HEK293 (cell line): ENCODE results near the gene OR6B3.

Experiments
- CTCF ChIA-PET: fragments of 350-600 bp; formaldehyde crosslinking; extraction: SDS; loops from one replicate; lab custom pipeline; 2021; ENCODE audit warnings: antibody characterized with exemption; lab: Yijun Ruan, JAX
- POLR2A ChIA-PET: fragments of 300-600 bp; formaldehyde crosslinking; extraction: SDS; loops from one replicate; lab custom pipeline; 2020; ENCODE audit warnings: antibody characterized with exemption, inconsistent platforms; lab: Yijun Ruan, JAX
- H3K27ac ChIP-seq: fragments of 200-500 bp; sonication (Bioruptor generic); 2 replicates; pipeline ENCODE4 v1.5.1; 2014; ENCODE audit warnings: low read depth, low read length, control low read depth, inconsistent platforms; ENCODE audit errors: extremely low read depth
- H3K36me3 ChIP-seq, 2 experiments: fragments of 200-500 bp in 1 of 2; sonication (Bioruptor generic) in 1 of 2; 1 replicate in 1 of 2; 2 replicates in 1 of 2; pipeline ENCODE4 v1.5.1; 2014 to 2017; ENCODE audit warnings: inconsistent platforms in 2 of 2, low read length in 2 of 2; ENCODE audit not compliant: control insufficient read depth in 2 of 2, insufficient read depth in 1 of 2
- H3K4me1 ChIP-seq: fragments of 200-500 bp; sonication (Bioruptor generic); 2 replicates; pipeline ENCODE4 v1.5.1; 2014; ENCODE audit warnings: mild to moderate bottlenecking, low read length, inconsistent platforms; ENCODE audit not compliant: control insufficient read depth, insufficient read depth
- H3K4me3 ChIP-seq: 2 replicates; pipeline ENCODE4 v1.5.1; 2011; ENCODE audit warnings: low read depth, mild to moderate bottlenecking, control low read depth, low read length, moderate library complexity
- H3K9me3 ChIP-seq: fragments of 200-500 bp; sonication (Bioruptor generic); 2 replicates; pipeline ENCODE4 v1.5.1; 2014; ENCODE audit warnings: low read depth, low read length, inconsistent platforms; ENCODE audit not compliant: control insufficient read depth, insufficient read depth
- IKZF3 ChIP-seq: fragments of 450-650 bp; IDR thresholded peaks from 2 replicates; pipeline ENCODE4 v1.5.0; 2018; ENCODE audit warnings: missing biosample characterization, mild to moderate bottlenecking, missing genetic modification characterization, moderate library complexity
- KLF9 ChIP-seq: fragments of 450-650 bp; formaldehyde crosslinking; IDR thresholded peaks from 2 replicates; pipeline ENCODE4 v1.5.1; 2016; ENCODE audit warnings: missing biosample characterization, missing genetic modification characterization, low read depth
- MZF1 ChIP-seq: fragments of 450-650 bp; formaldehyde crosslinking; IDR thresholded peaks from 2 replicates; pipeline ENCODE4 v1.5.1; 2017; ENCODE audit warnings: missing biosample characterization, missing genetic modification characterization, borderline replicate concordance
- PRDM4 ChIP-seq: fragments of 450-650 bp; formaldehyde crosslinking; IDR thresholded peaks from 2 replicates; pipeline ENCODE4 v1.5.1; 2017; ENCODE audit warnings: missing biosample characterization, missing genetic modification characterization
- SCRT1 ChIP-seq: fragments of 450-650 bp; formaldehyde crosslinking; IDR thresholded peaks from 2 replicates; pipeline ENCODE4 v1.5.1; 2016; ENCODE audit warnings: missing biosample characterization, missing genetic modification characterization, borderline replicate concordance
- TCF7L2 ChIP-seq: IDR thresholded peaks from 2 replicates; pipeline ENCODE4 v1.6.1; 2011; ENCODE audit warnings: low read depth, mild to moderate bottlenecking, inconsistent platforms, low read length, moderate library complexity, borderline replicate concordance
- ZBTB10 ChIP-seq: fragments of 450-650 bp; formaldehyde crosslinking; IDR thresholded peaks from 2 replicates; pipeline ENCODE4 v1.5.1; 2016; ENCODE audit warnings: missing biosample characterization, missing genetic modification characterization
- ZBTB17 ChIP-seq: fragments of 450-650 bp; formaldehyde crosslinking; IDR thresholded peaks from 2 replicates; pipeline ENCODE4 v1.5.1; 2016; ENCODE audit warnings: missing biosample characterization, missing genetic modification characterization
- ZBTB20 ChIP-seq: fragments of 450-650 bp; formaldehyde crosslinking; IDR thresholded peaks from 2 replicates; pipeline ENCODE4 v1.5.1; 2016; ENCODE audit warnings: missing biosample characterization, missing genetic modification characterization
- ZFHX2 ChIP-seq: fragments of 450-650 bp; formaldehyde crosslinking; conservative IDR thresholded peaks from 2 replicates; pipeline ENCODE4 v1.5.1; 2016; ENCODE audit warnings: missing biosample characterization, missing genetic modification characterization
- ZFP69B ChIP-seq: fragments of 450-650 bp; formaldehyde crosslinking; IDR thresholded peaks from 2 replicates; pipeline ENCODE4 v1.5.1; 2016; ENCODE audit warnings: missing biosample characterization, missing genetic modification characterization
- ZNF112 ChIP-seq: fragments of 450-650 bp; formaldehyde crosslinking; IDR thresholded peaks from 2 replicates; pipeline ENCODE4 v1.5.0; 2017; ENCODE audit warnings: missing biosample characterization, missing genetic modification characterization
- ZNF140 ChIP-seq: fragments of 450-650 bp; formaldehyde crosslinking; IDR thresholded peaks from 2 replicates; pipeline ENCODE4 v1.5.1; 2016; ENCODE audit warnings: missing biosample characterization, missing genetic modification characterization
- ZNF146 ChIP-seq: fragments of 450-650 bp; formaldehyde crosslinking; IDR thresholded peaks from 2 replicates; pipeline ENCODE4 v1.5.1; 2016; ENCODE audit warnings: missing biosample characterization, missing genetic modification characterization
- ZNF26 ChIP-seq: fragments of 450-650 bp; formaldehyde crosslinking; IDR thresholded peaks from 2 replicates; pipeline ENCODE4 v1.5.1; 2016; ENCODE audit warnings: missing biosample characterization, missing genetic modification characterization
- ZNF292 ChIP-seq: fragments of 450-650 bp; formaldehyde crosslinking; IDR thresholded peaks from 2 replicates; pipeline ENCODE4 v1.5.1; 2016; ENCODE audit warnings: low read depth, missing biosample characterization, missing genetic modification characterization, borderline replicate concordance
- ZNF302 ChIP-seq: fragments of 450-650 bp; formaldehyde crosslinking; IDR thresholded peaks from 2 replicates; pipeline ENCODE4 v1.5.1; 2016; ENCODE audit warnings: missing biosample characterization, missing genetic modification characterization, low read depth
- ZNF366 ChIP-seq: fragments of 450-650 bp; formaldehyde crosslinking; conservative IDR thresholded peaks from 2 replicates; pipeline ENCODE4 v1.5.1; 2016; ENCODE audit warnings: missing biosample characterization, missing genetic modification characterization
- ZNF37A ChIP-seq: fragments of 450-650 bp; IDR thresholded peaks from 2 replicates; pipeline ENCODE4 v1.5.1; 2018; ENCODE audit warnings: missing biosample characterization, missing genetic modification characterization
- ZNF629 ChIP-seq: fragments of 450-650 bp; formaldehyde crosslinking; IDR thresholded peaks from 2 replicates; pipeline ENCODE4 v1.5.1; 2017; ENCODE audit warnings: missing biosample characterization, missing genetic modification characterization
- ZNF654 ChIP-seq: fragments of 450-650 bp; formaldehyde crosslinking; IDR thresholded peaks from 2 replicates; pipeline ENCODE4 v1.5.1; 2016; ENCODE audit warnings: low read depth, missing biosample characterization, missing genetic modification characterization
- ZNF660 ChIP-seq: fragments of 450-650 bp; IDR thresholded peaks from 2 replicates; pipeline ENCODE4 v1.5.1; 2018; ENCODE audit warnings: missing biosample characterization, mild to moderate bottlenecking, missing genetic modification characterization
- ZNF768 ChIP-seq: fragments of 450-650 bp; formaldehyde crosslinking; IDR thresholded peaks from 2 replicates; pipeline ENCODE4 v1.5.1; 2018; ENCODE audit warnings: missing biosample characterization, mild to moderate bottlenecking, missing genetic modification characterization
- ZNF776 ChIP-seq: fragments of 450-650 bp; formaldehyde crosslinking; IDR thresholded peaks from 2 replicates; pipeline ENCODE4 v1.5.0; 2017; ENCODE audit warnings: missing biosample characterization, missing genetic modification characterization, borderline replicate concordance
- ZNF830 ChIP-seq: fragments of 450-650 bp; IDR thresholded peaks from 2 replicates; pipeline ENCODE4 v1.5.0; 2018; ENCODE audit warnings: missing biosample characterization, missing genetic modification characterization, low read depth, mild to moderate bottlenecking, moderate library complexity
- ZSCAN4 ChIP-seq: fragments of 450-650 bp; formaldehyde crosslinking; IDR thresholded peaks from 2 replicates; pipeline ENCODE4 v1.5.1; 2017; ENCODE audit warnings: missing biosample characterization, missing genetic modification characterization
- ZXDB ChIP-seq: fragments of 450-650 bp; formaldehyde crosslinking; IDR thresholded peaks from 2 replicates; pipeline ENCODE4 v1.5.1; 2016; ENCODE audit warnings: missing biosample characterization, missing genetic modification characterization

The OR6B3 gene

GRCh38 chr2:240023792-240024191 lies 29.5 kb downstream of the OR6B3 start:
- Histone ChIP-seq H3K27ac (no peak overlapping the region), H3K4me3 (peak overlapping the region; percentile 98), H3K36me3 (peaks cover 8 to 25% of the 10 kb centered on the region in 2 experiments), H3K9me3 (no peaks in the 10 kb centered on the region), H3K4me1 (peaks cover 4% of the 10 kb centered on the region)
- TF ChIP-seq ZNF629 (tag by site-specific recombination) (no peak), ZFHX2 (no peak), MZF1 (tag by site-specific recombination) (no peak), ZNF366 (no peak), ZNF768 (tag by site-specific recombination) (no peak), PRDM4 (no peak)
- ChIA-PET POLR2A (no interaction called here), CTCF (interaction anchor here (0.8 kb wide), 1 partner anchor 398 kb away, joined by 3 read pairs; no protein-coding TSS in a partner anchor)

GRCh38 chr2:240021488-240022104 lies 31.7 kb downstream of the OR6B3 start:
- Histone ChIP-seq H3K9me3 (no peaks in the 10 kb centered on the region), H3K36me3 (peaks cover 8 to 47% of the 10 kb centered on the region in 2 experiments), H3K27ac (no peak overlapping the region), H3K4me3 (no peak overlapping the region), H3K4me1 (peaks cover 4% of the 10 kb centered on the region)
- POLR2A ChIA-PET: no interaction called here
- CTCF ChIA-PET: interaction anchor here (0.5 to 3.4 kb wide), 18 partner anchors 9 to 1642 kb away, joined by 3 to 33 read pairs (median 4); no protein-coding TSS in a partner anchor
- no peak for TF ChIP-seq ZNF660 (tag by site-specific recombination)
- no peak for TF ChIP-seq ZNF302
- TF ChIP-seq TCF7L2: no peak
- 0 out of 2 replicates have a peak, but pooled peaks have one; percentile 42 for TF ChIP-seq ZBTB20 (tag by site-specific recombination)
- TF ChIP-seq ZNF776 (tag by site-specific recombination): no peak
- TF ChIP-seq SCRT1 (tag by site-specific recombination): no peak
- 0 out of 2 replicates have a peak, but pooled peaks have one; percentile 17 for TF ChIP-seq IKZF3 (tag by site-specific recombination)
- TF ChIP-seq ZNF112 (tag by site-specific recombination): no peak
- TF ChIP-seq ZNF292 (tag by site-specific recombination): no peak
- TF ChIP-seq ZNF654 (tag by site-specific recombination): peak; percentile 19; the same call in 1 of the 2 replicates
- TF ChIP-seq KLF9 (tag by site-specific recombination): no peak
- no peak for TF ChIP-seq ZBTB10 (tag by site-specific recombination)
- no peak for TF ChIP-seq ZSCAN4 (tag by site-specific recombination)
- no peak for TF ChIP-seq ZBTB17 (tag by site-specific recombination)
- no peak for TF ChIP-seq ZXDB (tag by site-specific recombination)
- no peak for TF ChIP-seq ZNF146
- TF ChIP-seq ZFP69B (tag by site-specific recombination): no peak
- TF ChIP-seq ZNF140 (tag by site-specific recombination): no peak
- no peak for TF ChIP-seq ZNF26 (tag by site-specific recombination)
- no peak for TF ChIP-seq ZNF830 (tag by site-specific recombination)
- no peak for TF ChIP-seq ZNF37A (tag by site-specific recombination)
